NCI-H82 treated with DMSO at 0.1 percent for 48 hours (cell line): ENCODE data around the gene SYNE1.
"Not testable (repeated sequence)": the region's sequence is repeated elsewhere in the genome, so short reads cannot be mapped to it uniquely, and the experiment has no call there.

ENCODE experiments used
- DNase-seq: peaks from one replicate; lab custom pipeline; 2025; ENCODE audit not compliant: unreplicated experiment; lab: John Stamatoyannopoulos, UW

SYNE1 gene

GRCh38 chr6:152492281-152492680, 144.9 kb downstream of the SYNE1 start:
- not testable (repeated sequence) for DNase-seq

- peak; percentile 55 for DNase-seq
Measured at GRCh38 chr6:152491501-152491900, 145.7 kb downstream of the SYNE1 start.

GRCh38 chr6:152490971-152491378, 146.2 kb downstream of the SYNE1 start:
- DNase-seq: not testable (repeated sequence)

GRCh38 chr6:152484806-152485205, 152.4 kb downstream of the SYNE1 start:
- no peak for DNase-seq

GRCh38 chr6:152482289-152482688, 154.9 kb downstream of the SYNE1 start:
- no peak for DNase-seq

- no peak for DNase-seq
Measured at GRCh38 chr6:152478377-152479010, 158.7 kb downstream of the SYNE1 start.

- DNase-seq: no peak
Measured at GRCh38 chr6:152474354-152474753, 162.8 kb downstream of the SYNE1 start.

- no peak for DNase-seq
Measured at GRCh38 chr6:152472325-152472724, 164.8 kb downstream of the SYNE1 start.

- no peak for DNase-seq
Measured at GRCh38 chr6:152471456-152472265, 165.5 kb downstream of the SYNE1 start.

- DNase-seq: no peak
Measured at GRCh38 chr6:152463164-152463563, 174.0 kb downstream of the SYNE1 start.

GRCh38 chr6:152462716-152463115, 174.4 kb downstream of the SYNE1 start:
- DNase-seq: no peak

GRCh38 chr6:152461556-152461955, 175.6 kb downstream of the SYNE1 start:
- DNase-seq: no peak

- DNase-seq: no peak
Measured at GRCh38 chr6:152458648-152459644, 178.2 kb downstream of the SYNE1 start.

- no peak for DNase-seq
Measured at GRCh38 chr6:152457949-152458624, 179.1 kb downstream of the SYNE1 start.

GRCh38 chr6:152454003-152454402, 183.2 kb downstream of the SYNE1 start:
- DNase-seq: no peak

- no peak for DNase-seq
Measured at GRCh38 chr6:152453421-152453820, 183.7 kb downstream of the SYNE1 start.

GRCh38 chr6:152452639-152453038, 184.5 kb downstream of the SYNE1 start:
- no peak for DNase-seq

- DNase-seq: no peak
Measured at GRCh38 chr6:152450519-152450918, 186.6 kb downstream of the SYNE1 start.

GRCh38 chr6:152441902-152442301, 195.3 kb downstream of the SYNE1 start:
- peak; percentile 50 for DNase-seq

- no peak for DNase-seq
Measured at GRCh38 chr6:152435816-152436215, 201.3 kb downstream of the SYNE1 start.

- no peak for DNase-seq
Measured at GRCh38 chr6:152432758-152433157, 204.4 kb downstream of the SYNE1 start.
